ENCODE results near the gene OSR1. TPM values are rescaled to one million over a fixed set of nuclear protein-coding genes. Genes with fewer than 3 reads are reported as not detected.

The OSR1 gene
- total and polyA plus RNA-seq, 8 donors: 20.5 to 50.9 (median 40.2) TPM

GRCh38 chr2:19346983-19347618 is 11.3 kb downstream of the OSR1 start:
- intact Hi-C loops (cut with DNase I): no loop called here
- Histone ChIP-seq H3K9me3 (no peaks in the 10 kb centered on the region), H3K4me1 (peaks cover 4 to 30% of the 10 kb centered on the region in 2 donors), H3K4me3 (peak overlapping the region; percentile 71 to 77), H3K27ac (peak overlapping the region; percentile 93 to 95), H3K27me3 (peaks cover 16 to 31% of the 10 kb centered on the region in 2 donors), H3K36me3 (peaks cover 0 to 10% of the 10 kb centered on the region in 2 donors)
- no peak for ATAC-seq
- TF ChIP-seq CTCF (IDR thresholded peaks at IDR 0.05): no peak
- DNase-seq: no peak

DNA sequence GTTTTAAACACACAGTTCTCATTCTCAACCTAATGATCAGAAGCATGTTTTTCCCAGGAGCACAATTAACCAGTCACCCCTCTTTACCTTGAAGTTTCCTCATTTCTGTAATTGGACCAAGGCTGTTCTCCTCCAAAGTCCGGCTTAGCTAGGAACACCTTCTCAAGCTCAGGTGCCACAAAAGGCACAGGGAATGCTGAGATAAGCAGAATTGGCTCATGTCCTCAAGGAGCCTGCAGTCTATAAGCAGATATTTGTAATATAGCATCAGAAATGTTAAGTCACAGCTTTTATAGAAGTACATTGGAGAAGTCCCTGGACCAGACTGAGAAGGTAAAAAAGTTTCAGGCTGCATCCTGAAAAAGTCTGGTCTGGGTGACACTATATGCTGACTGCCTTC is 20.7 kb downstream of the OSR1 start:
- no peaks in the 10 kb centered on the region for H3K27me3 ChIP-seq
- H3K36me3 ChIP-seq: no peaks in the 10 kb centered on the region
- H3K27ac ChIP-seq: no peak overlapping the region
- H3K4me1 ChIP-seq: no peaks in the 10 kb centered on the region
- no peak overlapping the region for H3K4me3 ChIP-seq
- ATAC-seq: no peak
- no peak for TF ChIP-seq CTCF (IDR thresholded peaks at IDR 0.05)
- no peaks in the 10 kb centered on the region for H3K9me3 ChIP-seq
- intact Hi-C loops (cut with DNase I): no loop called here
- DNase-seq: no peak

DNA sequence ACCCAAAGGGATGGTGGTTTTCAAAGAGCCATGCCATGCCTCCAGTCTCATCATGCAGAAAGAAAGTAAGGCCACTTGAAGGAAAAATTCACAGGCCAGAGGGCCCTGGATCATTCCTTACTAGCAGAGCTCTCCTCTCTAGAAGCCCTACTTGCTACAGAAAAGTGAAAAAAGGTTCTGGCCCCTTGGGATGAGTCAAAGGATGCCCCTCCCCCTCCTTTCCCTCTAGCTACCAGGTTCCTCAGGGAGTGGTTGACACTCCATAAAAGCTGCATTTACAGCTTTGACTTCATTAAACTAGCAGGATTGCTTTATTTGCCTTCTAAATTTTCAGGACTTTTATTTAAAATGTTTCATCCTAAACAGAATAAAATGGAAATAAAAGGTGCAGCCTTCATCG is 21.2 kb downstream of the OSR1 start:
- no peak overlapping the region for H3K27ac ChIP-seq
- no peak for DNase-seq
- no peak overlapping the region for H3K4me3 ChIP-seq
- TF ChIP-seq CTCF (IDR thresholded peaks at IDR 0.05): no peak
- ATAC-seq: no peak
- intact Hi-C loops (cut with DNase I): no loop called here
- H3K4me1 ChIP-seq: no peaks in the 10 kb centered on the region
- H3K9me3 ChIP-seq: no peaks in the 10 kb centered on the region
- no peaks in the 10 kb centered on the region for H3K36me3 ChIP-seq
- H3K27me3 ChIP-seq: no peaks in the 10 kb centered on the region

GRCh38 chr2:19336781-19337180 is 21.6 kb downstream of the OSR1 start:
- no peaks in the 10 kb centered on the region for H3K4me1 ChIP-seq
- ATAC-seq (no peak), DNase-seq (no peak)
- no peak overlapping the region for H3K4me3 ChIP-seq
- intact Hi-C loops (cut with DNase I): no loop called here
- no peaks in the 10 kb centered on the region for H3K27me3 ChIP-seq
- no peak for TF ChIP-seq CTCF (IDR thresholded peaks at IDR 0.05)
- no peaks in the 10 kb centered on the region for H3K9me3 ChIP-seq
- H3K36me3 ChIP-seq: no peaks in the 10 kb centered on the region
- no peak overlapping the region for H3K27ac ChIP-seq

GRCh38 chr2:19332503-19332902 is 25.9 kb downstream of the OSR1 start:
- no peak for TF ChIP-seq CTCF (IDR thresholded peaks at IDR 0.05)
- intact Hi-C loops (cut with DNase I): no loop called here
- no peak for ATAC-seq

More at GRCh38 chr2:19332503-19332902, 25.9 kb downstream of the OSR1 start:
- Histone ChIP-seq H3K4me1 (no peaks in the 10 kb centered on the region), H3K9me3 (no peaks in the 10 kb centered on the region), H3K36me3 (no peaks in the 10 kb centered on the region), H3K4me3 (no peak overlapping the region), H3K27ac (no peak overlapping the region), H3K27me3 (no peaks in the 10 kb centered on the region)
- no peak for DNase-seq

Measured in left lung (tissue), 10 donors.